Mesodermal cell (in vitro differentiated cells): ENCODE results near the gene NEDD4L.

ENCODE experiments used
- H3K27ac ChIP-seq: 2 replicates; pipeline ENCODE4 v1.7.0; 2013; ENCODE audit warnings: mild to moderate bottlenecking, low read depth, low read length, moderate library complexity; ENCODE audit not compliant: severe bottlenecking
- H3K36me3 ChIP-seq: 2 replicates; pipeline ENCODE4 v1.7.1; 2013; ENCODE audit warnings: mild to moderate bottlenecking, low read length, moderate library complexity; ENCODE audit not compliant: control insufficient read depth, insufficient read depth
- H3K4me1 ChIP-seq: one replicate; pipeline ENCODE4 v1.7.1; 2013; ENCODE audit warnings: mild to moderate bottlenecking, low read length; ENCODE audit not compliant: insufficient read depth, control insufficient read depth, poor library complexity, severe bottlenecking
- H3K4me3 ChIP-seq: 2 replicates; pipeline ENCODE4 v1.7.0; 2013; ENCODE audit warnings: low read length, control low read depth, mild to moderate bottlenecking; ENCODE audit not compliant: insufficient read depth, poor library complexity, severe bottlenecking; ENCODE audit errors: extremely low read depth
- H3K9me3 ChIP-seq: 2 replicates; pipeline ENCODE4 v1.7.1; 2013; ENCODE audit warnings: mild to moderate bottlenecking, low read length, moderate library complexity; ENCODE audit not compliant: control insufficient read depth
- WGBS, 2 experiments: methylation state at CpG; one replicate each; pipeline ENCODE4 v1.1.5; 2013; ENCODE audit warnings: missing lambda C conversion rate in 2 of 2; ENCODE audit not compliant: insufficient coverage in 2 of 2; 5-methylcytosine and 5-hydroxymethylcytosine counted together

Gene NEDD4L

GRCh38 chr18:58403799-58404455, 359.9 kb downstream of the NEDD4L start:
- 93 to 98% methylated on average over 14 to 20 of the region's 21 CpGs for WGBS, 2 experiments
- H3K27ac ChIP-seq: no peak overlapping the region

GRCh38 chr18:58405107-58405898, 361.3 kb downstream of the NEDD4L start:
- Histone ChIP-seq H3K4me3 (no peak overlapping the region), H3K36me3 (no peaks in the 10 kb centered on the region), H3K4me1 (no peaks in the 10 kb centered on the region), H3K9me3 (no peaks in the 10 kb centered on the region), H3K27ac (no peak overlapping the region)
- 82 to 94% methylated on average over 16 of the region's 16 CpGs for WGBS, 2 experiments

More at GRCh38 chr18:58403799-58404455, 359.9 kb downstream of the NEDD4L start:
- Histone ChIP-seq H3K4me1 (no peaks in the 10 kb centered on the region), H3K36me3 (no peaks in the 10 kb centered on the region), H3K4me3 (no peak overlapping the region), H3K9me3 (no peaks in the 10 kb centered on the region)

GRCh38 chr18:58407263-58407648, 363.2 kb downstream of the NEDD4L start:
- Histone ChIP-seq H3K4me3 (no peak overlapping the region), H3K9me3 (no peaks in the 10 kb centered on the region), H3K4me1 (no peaks in the 10 kb centered on the region), H3K36me3 (no peaks in the 10 kb centered on the region), H3K27ac (no peak overlapping the region)
- 93 to 94% methylated on average over 5 of the region's 7 CpGs for WGBS, 2 experiments

GRCh38 chr18:58407649-58408407, 363.8 kb downstream of the NEDD4L start:
- Histone ChIP-seq H3K36me3 (no peaks in the 10 kb centered on the region), H3K4me1 (no peaks in the 10 kb centered on the region), H3K9me3 (no peaks in the 10 kb centered on the region), H3K27ac (no peak overlapping the region), H3K4me3 (no peak overlapping the region)
- WGBS, 2 experiments: 91 to 97% methylated on average over 3 to 6 of the region's 6 CpGs

- no peaks in the 10 kb centered on the region for H3K9me3 ChIP-seq
- no peaks in the 10 kb centered on the region for H3K4me1 ChIP-seq
- no peak overlapping the region for H3K4me3 ChIP-seq
- 95 to 100% methylated on average over 3 of the region's 4 CpGs for WGBS, 2 experiments
- H3K36me3 ChIP-seq: no peaks in the 10 kb centered on the region
- H3K27ac ChIP-seq: no peak overlapping the region
These were observed 364.6 kb downstream of the NEDD4L start for GRCh38 chr18:58408665-58409064.

- Histone ChIP-seq H3K4me3 (no peak overlapping the region), H3K4me1 (no peaks in the 10 kb centered on the region)
- 91 to 100% methylated on average over 2 to 3 of the region's 5 CpGs for WGBS, 2 experiments
These were observed 365.9 kb downstream of the NEDD4L start for GRCh38 chr18:58409802-58410445.

GRCh38 chr18:58411323-58411722, 367.3 kb downstream of the NEDD4L start:
- WGBS, 2 experiments: 74 to 87% methylated on average over 4 to 6 of the region's 7 CpGs
- Histone ChIP-seq H3K27ac (no peak overlapping the region), H3K9me3 (no peaks in the 10 kb centered on the region), H3K36me3 (no peaks in the 10 kb centered on the region), H3K4me1 (no peaks in the 10 kb centered on the region), H3K4me3 (no peak overlapping the region)

More at GRCh38 chr18:58409802-58410445, 365.9 kb downstream of the NEDD4L start:
- no peaks in the 10 kb centered on the region for H3K9me3 ChIP-seq
- no peaks in the 10 kb centered on the region for H3K36me3 ChIP-seq
- no peak overlapping the region for H3K27ac ChIP-seq

GRCh38 chr18:58412844-58413666, 369.0 kb downstream of the NEDD4L start:
- H3K4me3 ChIP-seq: no peak overlapping the region
- WGBS, 2 experiments: 96 to 100% methylated on average over 3 of the region's 5 CpGs
- no peaks in the 10 kb centered on the region for H3K9me3 ChIP-seq
- H3K36me3 ChIP-seq: no peaks in the 10 kb centered on the region
- H3K4me1 ChIP-seq: no peaks in the 10 kb centered on the region
- no peak overlapping the region for H3K27ac ChIP-seq

- Histone ChIP-seq H3K36me3 (no peaks in the 10 kb centered on the region), H3K4me1 (no peaks in the 10 kb centered on the region), H3K27ac (no peak overlapping the region), H3K9me3 (no peaks in the 10 kb centered on the region), H3K4me3 (no peak overlapping the region)
- WGBS, 2 experiments: 85 to 91% methylated on average over 7 to 9 of the region's 12 CpGs
These were observed 369.9 kb downstream of the NEDD4L start for GRCh38 chr18:58413667-58414628.
